HG02938 (cell line): ENCODE data around the gene MTMR11.

Experiments
- ATAC-seq: cut with Tn5 transposase; IDR thresholded peaks from one replicate; pipeline ENCODE4 v1.9.1; 2021; ENCODE audit warnings: mild to moderate bottlenecking, moderate library complexity; ENCODE audit not compliant: unreplicated experiment

MTMR11 gene

DNA sequence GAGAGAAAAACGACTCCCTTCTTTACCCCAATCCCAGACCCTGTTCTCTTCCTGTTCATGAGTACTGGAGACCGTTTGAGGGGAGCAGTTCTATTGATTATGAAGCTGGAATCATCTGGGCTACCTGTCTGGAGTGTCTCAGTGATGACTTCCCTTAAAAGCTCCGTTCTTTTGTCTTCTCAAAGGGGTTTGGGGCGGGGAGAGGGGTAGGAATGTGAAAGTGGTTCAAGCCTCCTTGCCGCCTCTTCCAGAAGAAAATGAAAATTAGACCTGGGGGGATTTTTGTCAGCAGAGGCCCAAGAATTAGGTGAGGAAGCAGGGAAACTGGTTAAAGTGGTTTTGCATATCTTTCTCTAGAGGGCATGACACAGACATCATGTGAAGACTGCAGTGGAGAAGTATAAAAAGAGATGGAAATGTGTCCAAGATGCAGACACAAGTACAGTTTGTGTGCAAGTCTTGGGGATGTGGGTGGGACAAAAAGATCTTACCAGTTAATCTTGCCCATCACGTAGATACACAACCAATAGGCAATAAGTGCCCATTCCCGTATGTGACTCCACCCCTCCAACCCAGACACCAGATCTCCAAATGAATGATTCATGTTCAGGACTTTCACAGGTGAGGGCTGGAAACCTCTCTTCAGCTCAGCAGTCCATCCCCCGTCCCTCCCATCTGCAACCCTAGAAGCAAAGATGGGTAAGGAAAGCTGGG, 470 bp upstream of the MTMR11 start:
- no peak for ATAC-seq

DNA sequence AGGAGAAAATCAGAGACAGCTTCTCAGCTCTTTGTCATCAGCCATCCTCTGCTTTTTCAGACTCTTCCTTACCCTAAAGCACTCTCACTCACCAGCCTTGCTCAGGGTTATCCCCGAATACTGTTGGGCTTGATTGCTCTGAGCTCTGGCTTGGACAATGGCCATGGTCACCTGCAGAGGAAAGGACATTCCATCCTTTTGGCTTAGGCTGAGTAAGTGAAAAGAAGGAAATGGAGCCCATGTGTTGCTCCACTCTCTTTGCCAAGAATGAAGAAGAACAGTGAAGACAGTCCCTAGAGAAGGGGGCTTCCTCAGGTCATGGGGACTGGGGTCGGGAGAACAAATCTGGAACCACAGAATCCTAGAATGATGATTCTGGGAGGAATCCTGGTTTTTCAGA, 2.3 kb downstream of the MTMR11 start:
- no peak for ATAC-seq

DNA sequence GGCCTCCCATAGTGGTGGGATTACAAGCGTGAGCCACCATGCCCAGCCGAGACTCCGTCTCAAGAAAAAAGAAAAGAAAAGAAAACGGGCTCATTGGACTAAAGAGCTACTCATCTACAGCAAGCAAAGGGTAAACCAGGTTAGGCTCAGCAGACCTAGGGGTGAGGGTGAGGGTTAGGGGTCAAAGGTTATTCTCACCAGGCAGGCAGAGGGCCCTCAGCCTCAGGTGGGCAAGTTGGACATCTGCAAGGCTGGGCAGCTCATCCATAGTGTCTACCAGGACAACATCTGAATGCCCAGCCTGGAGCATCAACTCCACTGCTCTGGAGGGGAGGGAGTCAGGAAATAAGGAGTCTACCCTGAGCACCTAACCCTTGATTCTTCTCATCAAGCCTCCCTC, 3.5 kb downstream of the MTMR11 start:
- ATAC-seq = no peak

DNA sequence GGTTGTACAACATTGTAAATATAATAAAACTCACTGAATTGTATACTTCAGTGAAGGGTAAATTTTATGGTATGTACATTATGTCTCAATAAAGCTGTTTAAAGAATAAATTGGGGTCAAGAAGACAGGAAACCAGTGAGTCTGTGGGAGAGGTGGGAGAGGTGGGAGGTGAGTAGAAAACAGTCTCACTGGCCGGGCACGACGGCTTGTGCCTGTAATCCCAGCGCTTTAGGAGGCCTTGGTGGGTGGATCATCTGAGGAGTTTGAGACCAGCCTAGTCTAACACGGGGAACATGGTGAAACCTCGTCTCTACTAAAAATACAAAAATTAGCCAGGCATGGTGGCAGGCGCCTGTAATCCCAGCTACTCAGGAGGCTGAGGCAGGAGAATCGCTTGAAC, 4.2 kb downstream of the MTMR11 start:
- no peak for ATAC-seq

DNA sequence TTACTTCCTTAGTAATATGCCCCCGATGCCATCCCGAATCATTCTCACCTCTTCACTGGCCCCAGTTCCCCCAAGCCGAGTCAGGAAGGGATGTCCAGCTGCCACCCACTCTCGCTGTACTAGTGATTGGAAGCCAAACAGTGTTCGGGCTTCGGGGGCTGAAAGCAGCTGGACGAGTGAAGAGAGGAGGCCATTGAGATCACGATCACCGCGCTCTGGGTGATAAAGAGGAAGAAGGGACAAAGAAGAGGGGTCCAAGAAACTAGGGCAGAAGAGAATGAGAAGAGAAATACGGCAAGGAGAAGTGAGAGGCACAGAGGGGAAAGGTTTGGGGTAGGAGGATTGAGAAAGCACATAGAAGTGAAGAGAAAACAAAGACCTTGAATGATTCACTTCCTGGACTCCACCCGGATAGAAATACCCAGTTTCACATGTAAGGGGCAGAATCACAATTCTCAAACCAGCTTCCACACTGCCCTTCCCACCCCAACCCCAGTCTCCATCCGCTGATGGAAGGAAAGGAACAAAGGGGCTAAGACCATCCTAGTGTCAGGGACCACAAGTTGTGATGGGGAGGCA, 5.4 kb downstream of the MTMR11 start:
- no peak for ATAC-seq

DNA sequence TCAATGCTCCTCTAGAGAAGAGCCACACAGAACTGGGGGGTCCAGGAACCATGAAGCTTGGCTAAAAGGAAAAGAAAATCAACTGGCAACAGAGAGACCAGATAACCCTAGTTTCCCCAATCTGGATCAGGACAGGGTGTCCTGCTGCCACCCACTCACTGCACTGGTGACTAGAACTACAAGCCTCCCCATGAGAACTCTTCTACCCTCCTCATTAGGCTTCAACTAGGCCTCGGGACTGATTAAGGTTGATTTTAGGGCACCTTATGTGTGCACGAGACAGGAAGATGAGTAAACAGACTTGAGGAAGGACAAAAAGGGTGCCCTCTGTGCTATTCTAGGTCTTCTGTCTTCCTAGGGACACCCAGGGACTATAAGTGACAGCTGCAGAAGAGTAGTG, 6.8 kb downstream of the MTMR11 start:
- ATAC-seq = no peak

DNA sequence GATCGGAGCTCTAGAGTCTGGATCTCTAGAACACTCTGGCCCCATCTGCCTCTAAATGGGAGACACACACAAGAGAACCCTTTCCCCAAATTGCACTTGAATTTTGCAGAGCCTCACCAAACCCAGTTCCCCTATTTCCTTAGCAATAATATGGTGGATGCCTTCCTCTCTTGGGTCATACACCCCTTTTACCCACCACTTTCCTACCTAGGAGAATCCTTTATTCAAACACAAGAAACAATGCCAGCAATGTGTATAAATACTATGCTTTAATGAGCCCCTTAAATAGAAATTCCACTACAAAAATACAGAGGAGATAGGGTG, 8.3 kb downstream of the MTMR11 start:
- no peak for ATAC-seq

DNA sequence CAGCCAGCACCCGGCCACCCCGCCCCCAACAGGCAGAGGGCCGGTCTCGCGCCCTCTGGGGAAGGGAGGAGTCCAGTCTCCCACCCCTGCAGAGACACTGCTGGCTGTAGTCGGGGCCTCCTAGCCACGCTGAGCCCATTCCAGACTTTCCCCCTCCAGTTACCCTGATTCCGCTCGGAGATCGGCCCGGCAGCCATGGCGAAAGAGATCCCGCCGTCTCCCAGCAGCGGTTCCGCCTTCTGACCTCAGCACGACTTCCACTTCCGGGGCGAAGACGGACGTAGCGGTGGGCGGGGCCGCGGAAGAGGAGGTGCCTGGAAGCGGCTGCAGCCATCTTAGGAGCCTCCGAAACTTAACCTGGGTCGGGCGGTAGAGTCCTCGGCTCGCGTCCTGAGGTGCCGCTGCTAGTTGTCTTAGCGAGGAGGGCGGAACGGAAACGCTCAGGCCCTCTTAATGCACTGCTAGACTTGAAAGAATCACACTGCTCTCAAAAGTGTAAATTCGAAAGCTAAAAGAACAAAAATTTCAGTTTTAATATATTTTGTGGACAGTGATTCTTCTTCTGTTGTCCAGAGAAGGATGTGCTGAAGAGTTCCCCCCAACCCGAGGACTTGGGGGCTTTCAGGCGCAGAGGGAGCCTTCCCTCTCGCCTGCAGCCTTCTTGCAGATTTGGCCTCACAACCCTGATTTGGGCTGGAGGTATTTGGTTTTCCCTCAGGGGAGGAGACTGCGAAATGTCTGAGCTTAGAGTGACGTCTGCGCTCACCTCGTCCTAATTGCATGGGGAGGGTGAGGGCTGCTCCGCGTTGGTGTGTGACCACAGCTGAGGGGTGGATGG, 8.9 kb downstream of the MTMR11 start, which contains the start of gene SF3B4:
Gene SF3B4 (minus strand): TSS at position 241 of the 838 bp plus-strand sequence. CDS start 44 bp downstream, at position 197.
- peak; percentile 91 for ATAC-seq

DNA sequence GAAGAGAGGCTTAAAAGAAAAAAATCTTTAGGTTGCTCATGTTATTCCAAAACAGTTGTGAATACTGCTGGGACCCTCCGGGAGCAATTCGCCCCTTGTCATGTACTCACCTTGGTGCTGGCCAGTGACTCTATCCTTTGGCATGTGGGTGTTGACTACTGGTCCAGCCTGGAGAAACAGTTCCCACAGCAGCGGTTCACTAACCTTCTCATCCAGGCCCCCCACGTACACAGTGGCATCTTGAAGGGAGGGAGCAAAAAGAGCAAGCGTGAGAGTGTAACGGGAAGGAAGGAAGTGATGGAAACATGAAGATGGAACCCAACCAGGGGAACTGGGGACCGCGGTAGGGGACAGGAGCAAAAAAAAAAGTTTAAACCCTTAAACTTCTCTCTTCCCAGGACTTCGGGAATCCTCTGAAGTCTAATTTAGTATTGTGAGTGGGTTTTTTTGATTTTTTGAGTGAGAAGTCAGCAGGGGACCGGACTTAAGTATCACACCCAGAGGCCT, 9.6 kb downstream of the MTMR11 start:
- peak; percentile 4 for ATAC-seq

DNA sequence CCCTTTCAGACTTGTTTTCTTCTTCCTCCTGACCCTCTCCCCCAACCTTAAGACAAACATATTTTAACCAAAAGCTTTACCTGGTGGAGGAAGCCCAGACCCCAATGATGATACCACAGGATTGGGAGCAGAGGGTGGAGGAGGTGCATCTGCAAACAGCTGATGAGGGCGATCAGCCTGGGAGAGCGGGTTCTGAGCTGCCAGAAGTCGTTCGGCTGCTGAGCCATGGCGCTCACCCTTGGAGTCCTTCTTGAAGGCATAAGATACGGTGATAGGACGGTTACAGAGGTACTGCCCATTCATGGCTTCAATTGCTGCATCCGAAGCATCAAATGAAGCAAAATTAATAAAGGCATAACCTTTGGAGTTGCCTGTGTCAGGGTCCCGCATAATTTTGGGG, 10.4 kb downstream of the MTMR11 start:
- no peak for ATAC-seq

DNA sequence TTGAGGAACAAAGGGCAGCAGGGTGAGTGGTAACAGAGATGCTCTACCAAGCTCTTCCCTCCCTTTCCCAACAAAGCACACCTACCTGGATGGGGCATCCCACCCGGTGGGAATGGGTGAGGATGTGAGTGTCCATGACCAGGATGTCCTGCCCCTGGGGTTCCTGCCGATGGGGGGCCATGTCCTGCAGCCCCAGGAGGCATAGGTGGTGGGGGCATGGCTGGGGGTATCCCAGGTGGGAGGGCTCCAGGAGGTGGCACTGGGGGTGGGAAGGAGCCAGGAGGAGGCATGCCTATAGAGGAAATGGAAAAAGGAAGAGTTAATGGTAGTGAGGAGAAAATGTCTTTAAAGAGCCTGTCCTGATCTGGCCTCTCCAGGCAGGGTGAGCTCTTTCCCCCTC, 10.9 kb downstream of the MTMR11 start:
- ATAC-seq = no peak

DNA sequence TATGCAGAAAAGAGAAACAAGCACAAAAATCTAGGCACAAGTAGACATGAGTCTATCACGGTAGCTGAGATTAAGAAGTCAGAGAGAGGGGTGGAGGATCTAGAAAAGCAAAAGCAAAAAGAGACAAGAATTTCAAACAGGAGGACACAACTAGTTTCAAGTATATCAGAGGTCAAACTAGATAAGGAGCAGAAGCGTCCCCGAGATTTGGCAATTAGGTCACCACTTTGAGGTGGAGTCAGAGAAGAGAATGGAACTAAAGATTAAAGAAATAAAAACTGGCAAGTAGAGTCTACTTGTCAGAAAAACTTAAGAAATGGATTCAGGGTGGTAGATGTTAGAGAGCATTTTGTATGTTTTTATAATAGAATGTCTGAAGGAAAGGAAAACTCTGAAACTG, 11.3 kb downstream of the MTMR11 start:
- no peak for ATAC-seq

DNA sequence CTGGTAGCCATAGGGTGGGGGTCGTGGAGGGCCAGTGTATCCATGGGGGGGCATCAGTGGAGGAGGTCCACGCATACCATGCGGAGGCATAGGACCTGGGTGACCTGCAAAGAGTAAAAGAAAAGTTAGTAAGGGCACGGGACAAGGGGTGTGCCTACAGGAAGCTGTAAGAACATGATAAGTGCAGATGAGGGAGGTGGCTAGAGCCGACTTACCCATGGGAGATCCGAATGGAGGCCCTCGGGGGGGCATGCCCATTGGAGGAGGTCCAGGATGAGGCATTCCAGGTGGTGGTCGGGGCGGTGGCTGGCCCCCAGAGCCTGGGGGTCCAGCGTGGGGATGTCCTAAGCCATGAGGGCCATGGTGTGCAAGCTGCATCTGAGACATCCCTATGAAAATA, 13.1 kb downstream of the MTMR11 start:
- ATAC-seq = no peak

DNA sequence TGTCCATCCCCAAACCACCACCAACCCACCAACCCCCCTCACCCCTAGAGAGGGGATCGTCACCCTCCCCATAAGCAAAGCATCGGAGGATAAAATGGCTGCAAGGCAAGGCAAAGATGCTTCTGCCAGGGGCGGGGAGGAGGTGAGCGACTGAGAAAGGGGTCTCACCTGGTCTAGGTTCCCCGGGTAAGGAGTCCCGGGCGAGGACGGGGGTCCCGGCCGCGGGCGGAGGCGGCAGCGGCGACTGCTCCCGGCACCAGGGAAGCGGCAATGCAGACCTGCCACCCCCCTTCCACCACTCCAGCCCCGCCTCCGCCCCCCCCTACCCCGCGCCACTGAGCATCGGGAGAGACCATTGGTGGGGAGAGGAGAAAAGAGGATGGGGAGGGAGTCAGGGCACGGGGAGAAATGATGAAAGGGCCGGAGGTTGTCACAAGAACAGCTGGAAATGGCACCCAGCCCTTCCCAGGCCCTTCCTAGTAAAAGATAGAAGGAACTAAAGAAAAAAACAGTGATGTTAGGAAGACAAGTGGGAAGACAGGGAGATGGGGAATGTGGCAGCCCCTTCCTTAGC, 19.0 kb downstream of the MTMR11 start, which contains the start of gene SV2A:
Gene SV2A (minus strand): TSS at position 274 of the 574 bp plus-strand sequence. CDS start 4,004 bp downstream, outside the sequence.
- no peak for ATAC-seq

DNA sequence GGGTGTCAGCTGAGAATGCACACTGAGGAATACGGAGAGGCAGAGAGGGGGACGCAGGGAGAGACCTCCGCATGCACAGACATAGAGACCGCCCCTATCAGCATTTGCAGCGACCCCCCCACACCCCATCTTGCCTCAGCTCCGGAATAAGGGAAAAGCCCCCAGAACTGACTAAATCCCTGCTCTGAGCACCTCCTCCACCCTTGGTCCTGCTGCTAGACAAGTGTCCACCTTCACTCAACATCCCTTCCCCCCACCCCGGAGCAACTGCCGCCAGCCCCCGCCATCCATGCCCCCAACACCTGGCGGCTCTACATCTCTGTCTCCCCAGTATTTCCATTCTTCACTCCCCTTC, 19.8 kb downstream of the MTMR11 start:
- ATAC-seq = no peak

DNA sequence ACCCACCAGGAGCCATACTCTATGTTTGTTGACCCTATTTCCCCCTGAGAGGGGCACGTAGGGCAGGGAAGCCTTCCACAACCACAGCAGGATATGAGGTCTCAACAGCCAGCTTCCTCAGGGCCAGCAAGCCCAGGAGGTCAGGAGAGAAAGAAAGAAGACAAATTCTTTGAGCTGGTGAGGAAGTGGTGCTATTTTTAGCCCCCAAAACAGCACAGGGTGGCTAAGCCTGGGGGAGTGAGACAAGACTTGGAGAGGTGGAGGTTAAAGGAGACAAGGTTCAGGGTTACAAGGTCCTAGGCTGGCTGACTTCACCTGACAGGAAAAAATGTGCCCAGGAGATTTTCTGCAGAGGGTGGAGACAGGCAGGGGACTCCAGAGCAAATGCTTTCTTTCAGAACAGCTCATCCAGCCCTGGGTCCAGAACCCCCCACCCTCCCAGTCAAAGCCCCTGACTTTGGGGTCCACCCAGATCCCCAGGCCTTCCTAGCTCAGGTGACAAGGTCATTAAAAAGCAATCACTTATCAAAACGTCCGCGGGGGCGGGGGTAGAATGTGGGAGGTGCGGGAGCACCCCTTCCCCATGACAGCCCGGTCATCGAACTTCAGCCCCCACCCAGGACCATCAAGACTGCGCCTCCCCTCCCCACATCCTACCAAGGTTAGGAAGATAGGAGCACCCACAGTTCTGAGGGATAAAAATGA, 20.3 kb downstream of the MTMR11 start:
- no peak for ATAC-seq

DNA sequence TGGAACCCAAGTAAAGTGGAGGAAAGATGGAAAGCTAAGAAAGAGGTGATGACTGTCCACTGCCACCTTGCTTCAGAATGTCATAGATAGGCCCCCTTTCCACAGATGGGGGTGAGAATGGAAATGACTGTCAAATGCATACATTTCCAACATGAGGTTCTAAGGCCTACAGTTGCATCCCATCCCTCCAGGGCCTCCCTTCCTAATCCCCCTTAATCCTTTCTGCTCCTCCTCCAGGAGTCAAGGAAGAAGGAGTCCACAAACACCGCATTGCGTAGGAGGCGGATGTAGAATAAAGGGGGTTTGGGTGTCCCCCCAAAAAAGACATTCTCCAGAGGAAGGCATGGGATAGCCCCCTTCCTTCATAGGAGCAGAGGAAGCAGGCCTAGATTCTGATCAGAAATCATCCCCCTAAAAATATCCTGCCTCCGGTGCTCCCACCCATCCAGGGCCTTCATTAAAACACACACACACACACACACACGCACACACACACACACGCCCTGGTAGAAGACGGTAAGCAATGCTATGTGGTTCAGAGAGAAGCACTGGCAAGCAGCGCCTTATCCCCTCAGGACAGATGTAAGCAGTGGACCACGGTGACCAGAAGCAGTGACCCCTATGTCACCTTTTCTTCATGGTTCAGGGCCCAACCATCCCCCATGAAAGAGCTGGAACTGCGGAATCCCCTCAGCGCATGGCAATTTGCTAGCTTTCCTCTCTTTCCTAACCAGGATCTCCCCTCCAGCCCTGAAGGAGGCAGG, 21.1 kb downstream of the MTMR11 start:
- no peak for ATAC-seq

DNA sequence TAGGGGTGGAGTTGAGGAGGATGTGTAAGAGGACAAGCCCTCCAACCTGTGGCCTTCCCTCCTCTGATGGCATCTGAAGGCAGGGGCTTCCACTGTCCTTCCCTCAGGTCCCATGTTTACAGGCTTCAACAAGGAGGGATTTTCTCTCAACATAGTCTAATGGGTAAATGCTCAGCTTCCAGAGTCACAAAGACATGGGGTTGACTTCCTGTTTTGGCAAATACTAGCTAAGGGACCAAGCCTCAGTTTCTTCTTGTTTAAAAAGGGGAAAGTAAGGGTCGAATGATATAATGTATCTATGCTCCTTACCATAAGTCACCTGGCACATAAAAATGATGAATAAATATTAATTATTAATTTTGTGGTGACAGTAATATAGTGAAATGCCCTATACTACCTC, 22.1 kb downstream of the MTMR11 start:
- no peak for ATAC-seq

DNA sequence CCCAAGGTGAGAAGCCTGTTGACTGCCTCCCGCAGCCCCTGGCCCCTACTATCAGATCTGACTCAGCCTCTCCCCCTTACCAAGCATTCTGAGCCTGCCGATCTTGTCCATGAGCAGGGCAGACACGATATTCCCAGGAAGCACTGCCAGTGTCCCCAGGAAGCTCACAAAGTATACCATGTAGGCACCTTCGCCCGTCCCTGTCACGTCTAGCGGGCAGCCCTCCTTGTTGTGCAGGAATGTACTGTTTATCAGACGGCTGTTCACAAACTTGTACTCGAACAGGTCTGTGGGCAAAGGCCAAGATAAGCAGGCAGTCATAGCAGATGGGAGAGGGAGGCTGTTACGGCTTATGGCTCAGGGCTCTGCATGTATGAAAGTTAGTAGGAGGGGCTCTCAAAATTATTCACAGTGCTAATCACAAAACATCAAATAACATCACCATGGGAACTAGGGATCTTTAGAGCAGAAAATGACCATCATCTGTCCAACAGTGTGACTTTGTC, 30.1 kb downstream of the MTMR11 start:
- no peak for ATAC-seq
